Activated T-helper 2 cell treated with anti-CD3 and anti-CD28 coated beads, Interferon-gamma antibody, Interleukin-2, Interleukin-4, amounts not matched to agents 10 μg/mL and 5 μg/mL and 100 μg/mL, durations not matched to agents 14 hours and 24 hours and 36 hours (primary cell): ENCODE data around the gene ARMC3. TPM values are rescaled to one million over a fixed set of nuclear protein-coding genes. Genes with fewer than 3 reads are reported as not detected.
A peak's percentile ranks its signal among the peaks of the same experiment; 100 is the strongest.
"Not testable (repeated sequence)": the region's sequence is repeated elsewhere in the genome, so short reads cannot be mapped to it uniquely, and the experiment has no call there.

Experiments
- DNase-seq: peaks from one replicate; pipeline ENCODE4 v3.0.0; 2021; ENCODE audit warnings: low spot score
- H3K27ac Mint-ChIP-seq: one replicate; pipeline ENCODE4 v1.8.0; 2021; ENCODE audit warnings: mixed read lengths
- H3K27me3 Mint-ChIP-seq: one replicate; pipeline ENCODE4 v1.8.0; 2021; ENCODE audit warnings: low read depth, mixed read lengths
- H3K36me3 Mint-ChIP-seq: one replicate; pipeline ENCODE4 v1.8.0; 2021; ENCODE audit warnings: low read depth, mixed read lengths
- H3K4me1 Mint-ChIP-seq: one replicate; pipeline ENCODE4 v1.8.0; 2021; ENCODE audit warnings: low read depth, mixed read lengths
- H3K4me3 Mint-ChIP-seq: one replicate; pipeline ENCODE4 v1.8.0; 2021; ENCODE audit warnings: low read depth, mild to moderate bottlenecking, moderate library complexity, mixed read lengths
- H3K9me3 Mint-ChIP-seq: one replicate; pipeline ENCODE4 v1.8.0; 2021; ENCODE audit warnings: mixed read lengths
- intact Hi-C: fragments of 100-400 bp; cut with micrococcal nuclease; formaldehyde crosslinking; loops from one replicate; pipeline ENCODE4 v1.15.1; 2023
- total RNA-seq: library from RNA; stranded (reverse); gene quantifications from 2 replicates; pipeline ENCODE4 v1.2.3, GENCODE V29; 2022

The ARMC3 gene
- not detected in 2 replicates for total RNA-seq

DNA sequence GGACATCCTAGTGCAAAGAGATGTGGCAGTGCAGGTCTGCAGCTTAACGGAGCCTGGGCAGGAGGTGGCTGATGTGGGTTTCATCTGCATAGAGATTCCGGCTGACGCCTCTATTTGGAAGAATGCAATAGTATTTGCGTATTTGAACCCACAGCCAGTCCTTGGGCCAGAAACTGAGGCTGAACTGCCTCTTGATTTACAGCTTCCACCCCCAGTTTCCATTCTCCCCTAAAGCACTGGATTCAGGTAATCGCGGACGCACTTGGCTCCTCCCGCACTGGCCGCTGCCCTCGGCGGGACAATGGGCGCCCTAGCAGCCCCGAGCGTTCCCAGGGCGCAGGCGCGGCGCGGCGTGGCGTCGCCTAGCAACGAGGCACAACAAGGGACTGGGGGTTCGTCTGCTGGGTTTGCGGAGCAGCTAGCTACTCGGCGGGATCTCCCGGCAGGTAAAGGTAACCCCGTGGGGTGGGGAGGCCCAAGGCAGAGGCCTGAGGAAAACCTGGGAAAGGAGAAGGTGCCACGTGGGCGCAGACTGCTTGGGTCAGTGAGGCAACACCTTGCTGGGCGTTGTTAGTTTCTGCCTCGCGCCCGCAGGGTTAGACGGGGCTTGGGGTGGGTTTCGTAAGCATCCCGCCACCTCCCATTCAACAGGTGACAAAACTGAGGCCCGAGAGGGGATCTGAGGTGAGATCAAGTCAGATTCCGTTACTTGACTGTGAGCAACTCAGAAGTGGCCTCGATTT is at the start of gene ARMC3:
ARMC3 (plus strand) TSS at position 393 of the 743 bp plus-strand sequence. CDS start 3,944 bp downstream, outside the sequence.
- no peaks in the 10 kb centered on the region for H3K36me3 Mint-ChIP-seq
- peak; percentile 51 for DNase-seq
- H3K4me3 Mint-ChIP-seq = peak within 1 kb of the TSS; percentile 43
- H3K27ac Mint-ChIP-seq = no peak within 1 kb of the TSS
- intact Hi-C loops = no loop called here
- no peaks in the 10 kb centered on the region for H3K9me3 Mint-ChIP-seq
- no peaks in the 10 kb centered on the region for H3K4me1 Mint-ChIP-seq
- peaks cover 4% of the 10 kb centered on the region for H3K27me3 Mint-ChIP-seq

- Mint-ChIP-seq H3K4me3 (no peak overlapping the region), H3K27me3 (no peaks in the 10 kb centered on the region), H3K36me3 (no peaks in the 10 kb centered on the region), H3K9me3 (peaks cover 32% of the 10 kb centered on the region), H3K4me1 (no peaks in the 10 kb centered on the region), H3K27ac (no peak overlapping the region)
- intact Hi-C loops = no loop called here
- DNase-seq = no peak
These were observed 36.1 kb upstream of the ARMC3 start for GRCh38 chr10:22891797-22892196.

DNA sequence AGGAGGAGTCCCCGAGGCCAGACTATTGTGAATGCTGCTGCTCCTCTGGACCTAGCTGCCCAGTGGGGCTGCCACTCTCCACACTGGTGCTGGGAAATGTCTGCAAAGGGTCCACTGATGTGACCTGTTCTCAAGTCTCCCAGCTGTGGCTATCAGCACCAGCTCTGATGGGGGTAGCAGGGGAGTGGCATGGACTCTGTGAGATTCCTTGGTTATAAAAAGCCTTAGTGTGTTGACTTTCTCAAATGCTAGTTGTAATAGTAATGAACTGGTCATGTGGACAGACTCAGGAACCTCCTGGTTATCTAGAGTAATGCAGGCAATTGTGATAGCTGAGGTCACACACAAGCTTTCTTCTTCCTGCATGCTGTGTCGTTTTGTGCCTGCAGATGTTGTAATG is 34.1 kb upstream of the ARMC3 start:
- H3K4me3 Mint-ChIP-seq = no peak overlapping the region
- H3K4me1 Mint-ChIP-seq = no peaks in the 10 kb centered on the region
- intact Hi-C loops = no loop called here
- H3K9me3 Mint-ChIP-seq = peaks cover 21% of the 10 kb centered on the region
- H3K27ac Mint-ChIP-seq = no peak overlapping the region
- DNase-seq = no peak
- H3K27me3 Mint-ChIP-seq = no peaks in the 10 kb centered on the region
- H3K36me3 Mint-ChIP-seq = no peaks in the 10 kb centered on the region

- H3K27ac Mint-ChIP-seq = no peak overlapping the region
These were observed 33.1 kb upstream of the ARMC3 start for GRCh38 chr10:22894714-22895113.

GRCh38 chr10:22895252-22895651 is 32.6 kb upstream of the ARMC3 start:
- no peak overlapping the region for H3K4me3 Mint-ChIP-seq
- H3K27ac Mint-ChIP-seq = no peak overlapping the region
- H3K9me3 Mint-ChIP-seq = peaks cover 21% of the 10 kb centered on the region
- no peak for DNase-seq
- H3K27me3 Mint-ChIP-seq = no peaks in the 10 kb centered on the region
- no peaks in the 10 kb centered on the region for H3K36me3 Mint-ChIP-seq
- no peaks in the 10 kb centered on the region for H3K4me1 Mint-ChIP-seq
- intact Hi-C loops = no loop called here

More at GRCh38 chr10:22894714-22895113, 33.1 kb upstream of the ARMC3 start:
- no peaks in the 10 kb centered on the region for H3K27me3 Mint-ChIP-seq
- peaks cover 21% of the 10 kb centered on the region for H3K9me3 Mint-ChIP-seq
- no peak overlapping the region for H3K4me3 Mint-ChIP-seq
- DNase-seq = no peak
- no peaks in the 10 kb centered on the region for H3K36me3 Mint-ChIP-seq
- intact Hi-C loops = no loop called here
- no peaks in the 10 kb centered on the region for H3K4me1 Mint-ChIP-seq

DNA sequence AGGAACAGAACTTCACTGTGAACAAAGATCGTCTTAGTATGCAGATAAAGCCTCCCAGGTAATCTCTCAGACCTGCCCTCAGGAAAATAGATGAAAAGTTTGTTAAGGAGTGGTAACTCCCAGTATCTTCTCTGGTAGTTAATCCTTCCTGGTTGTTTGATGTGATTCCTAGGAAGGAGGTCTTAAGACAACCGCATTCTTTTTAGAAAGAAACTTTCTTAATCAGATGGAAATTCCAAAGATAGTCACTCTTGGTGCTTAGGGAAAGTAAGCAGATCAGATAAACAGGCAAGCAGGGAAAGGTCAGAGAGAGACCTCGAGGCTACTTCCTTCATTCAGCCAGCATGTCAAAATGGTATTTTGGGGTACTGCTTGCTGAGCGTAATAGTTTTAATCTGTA is 30.5 kb upstream of the ARMC3 start:
- no peaks in the 10 kb centered on the region for H3K36me3 Mint-ChIP-seq
- DNase-seq = no peak
- H3K4me1 Mint-ChIP-seq = no peaks in the 10 kb centered on the region
- no peak overlapping the region for H3K27ac Mint-ChIP-seq
- no peak overlapping the region for H3K4me3 Mint-ChIP-seq
- peaks cover 7% of the 10 kb centered on the region for H3K9me3 Mint-ChIP-seq
- intact Hi-C loops = no loop called here
- no peaks in the 10 kb centered on the region for H3K27me3 Mint-ChIP-seq

GRCh38 chr10:22899307-22899706 is 28.5 kb upstream of the ARMC3 start:
- no peaks in the 10 kb centered on the region for H3K36me3 Mint-ChIP-seq
- no peaks in the 10 kb centered on the region for H3K4me1 Mint-ChIP-seq
- no peak overlapping the region for H3K4me3 Mint-ChIP-seq
- no peaks in the 10 kb centered on the region for H3K9me3 Mint-ChIP-seq
- no peak for DNase-seq
- H3K27ac Mint-ChIP-seq = no peak overlapping the region
- H3K27me3 Mint-ChIP-seq = no peaks in the 10 kb centered on the region
- intact Hi-C loops = no loop called here

DNA sequence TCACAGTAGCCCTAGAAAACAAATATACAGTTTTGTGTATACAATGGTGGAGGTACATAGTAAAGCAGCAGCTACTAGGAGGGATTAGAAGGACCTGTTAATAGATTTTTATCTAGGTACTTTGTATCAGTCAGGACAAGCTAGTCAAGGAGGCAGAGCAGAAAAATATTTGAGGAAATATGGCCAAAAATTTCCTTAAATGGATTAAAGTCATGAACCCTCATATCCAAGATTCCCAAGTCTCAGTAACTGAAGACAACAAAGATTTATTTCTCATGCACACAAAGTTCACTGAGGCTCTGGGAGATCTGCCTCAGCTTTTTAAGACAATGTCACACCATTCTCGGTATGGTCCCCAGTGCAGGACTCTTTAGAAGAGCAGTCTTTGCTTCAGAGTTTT is 28.1 kb upstream of the ARMC3 start:
- no peak overlapping the region for H3K4me3 Mint-ChIP-seq
- H3K27ac Mint-ChIP-seq = no peak overlapping the region
- DNase-seq = no peak
- intact Hi-C loops = no loop called here
- H3K9me3 Mint-ChIP-seq = no peaks in the 10 kb centered on the region
- H3K27me3 Mint-ChIP-seq = no peaks in the 10 kb centered on the region
- no peaks in the 10 kb centered on the region for H3K36me3 Mint-ChIP-seq
- no peaks in the 10 kb centered on the region for H3K4me1 Mint-ChIP-seq

DNA sequence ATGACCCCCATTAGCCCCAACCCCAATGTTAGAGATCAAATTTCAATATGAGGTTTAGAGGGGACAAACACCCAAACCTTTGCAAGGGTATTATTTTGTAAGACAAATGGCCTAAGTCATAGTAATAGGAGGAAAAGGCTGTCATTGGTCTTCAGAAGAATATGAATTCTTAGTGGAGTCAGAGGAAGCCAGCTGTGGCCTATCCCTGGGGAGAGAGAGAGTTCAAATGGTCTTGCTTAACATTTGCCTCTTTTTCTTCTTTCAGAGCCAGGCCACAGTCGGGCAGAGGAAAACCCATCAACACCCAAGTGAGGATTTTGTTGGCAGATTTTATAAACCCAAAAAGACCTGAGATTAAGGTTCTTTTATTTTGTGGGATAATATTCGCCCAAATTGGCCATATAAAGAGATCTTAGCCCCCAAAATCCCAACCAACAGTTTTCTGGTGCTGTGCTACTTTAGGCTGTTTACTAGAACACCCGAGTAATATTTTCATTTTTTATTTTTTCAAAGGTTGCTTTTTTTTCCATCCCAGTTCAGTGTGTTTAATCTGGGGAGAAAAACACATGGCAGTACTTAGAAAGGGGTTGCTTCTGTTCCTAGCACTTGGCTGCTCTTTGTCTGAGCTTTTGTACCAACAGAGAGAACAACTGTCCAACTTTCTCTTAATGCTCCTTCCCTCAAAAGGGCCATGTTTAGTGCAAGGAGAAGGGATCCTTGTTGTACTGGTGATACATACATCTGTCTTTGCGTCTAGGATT is 26.8 kb upstream of the ARMC3 start:
- Mint-ChIP-seq H3K27ac (no peak overlapping the region), H3K4me3 (no peak overlapping the region), H3K9me3 (no peaks in the 10 kb centered on the region), H3K27me3 (no peaks in the 10 kb centered on the region), H3K4me1 (no peaks in the 10 kb centered on the region), H3K36me3 (no peaks in the 10 kb centered on the region)
- DNase-seq = no peak
- intact Hi-C loops = no loop called here

- H3K36me3 Mint-ChIP-seq, H3K4me1 Mint-ChIP-seq, DNase-seq, intact Hi-C loops, H3K4me3 Mint-ChIP-seq, H3K27ac Mint-ChIP-seq, H3K27me3 Mint-ChIP-seq, H3K9me3 Mint-ChIP-seq: not testable (repeated sequence)
These were observed 25.7 kb upstream of the ARMC3 start for GRCh38 chr10:22902147-22902546.

DNA sequence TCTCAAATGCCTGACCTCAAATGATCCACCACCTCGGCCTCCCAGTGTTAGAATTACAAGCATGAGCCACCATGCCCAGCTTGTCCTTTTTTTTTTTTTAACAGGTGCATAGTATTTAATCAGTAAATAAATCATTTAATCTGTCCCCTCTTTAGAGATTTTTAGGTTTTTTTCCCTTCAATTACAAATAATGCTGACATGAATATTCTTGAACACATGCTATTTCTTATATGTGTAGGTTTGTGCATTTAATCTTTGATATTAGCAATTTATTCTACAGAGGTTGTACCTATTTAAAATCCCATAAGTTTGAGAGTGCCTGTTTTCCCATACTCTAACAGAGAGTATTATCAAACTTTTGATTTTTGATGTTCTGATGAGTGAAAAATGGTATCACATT is 24.2 kb upstream of the ARMC3 start:
- intact Hi-C loops = no loop called here
- Mint-ChIP-seq H3K4me3 (no peak overlapping the region), H3K27ac (no peak overlapping the region), H3K27me3 (no peaks in the 10 kb centered on the region), H3K4me1 (no peaks in the 10 kb centered on the region), H3K9me3 (peaks cover 12% of the 10 kb centered on the region), H3K36me3 (no peaks in the 10 kb centered on the region)
- DNase-seq = no peak

GRCh38 chr10:22906767-22907166 is 21.1 kb upstream of the ARMC3 start:
- Mint-ChIP-seq H3K4me3 (no peak overlapping the region), H3K27ac (no peak overlapping the region), H3K36me3 (no peaks in the 10 kb centered on the region), H3K27me3 (no peaks in the 10 kb centered on the region), H3K9me3 (peaks cover 23% of the 10 kb centered on the region), H3K4me1 (no peaks in the 10 kb centered on the region)
- DNase-seq = no peak
- intact Hi-C loops = no loop called here

- Mint-ChIP-seq H3K27me3 (no peaks in the 10 kb centered on the region), H3K36me3 (no peaks in the 10 kb centered on the region), H3K27ac (no peak overlapping the region), H3K9me3 (peaks cover 23% of the 10 kb centered on the region), H3K4me3 (no peak overlapping the region), H3K4me1 (peaks cover 3% of the 10 kb centered on the region)
- DNase-seq = no peak
- intact Hi-C loops = no loop called here
These were observed 19.0 kb upstream of the ARMC3 start for GRCh38 chr10:22908837-22909236.
